ENCODE results near the gene EYA4. TPM values are rescaled to one million over a fixed set of nuclear protein-coding genes. Genes with fewer than 3 reads are reported as not detected.

Gene EYA4
- polyA plus RNA-seq, 2 of the 4 experiments (the other 2 are of a cell fraction) = 14.4 to 28.3 TPM

- no peak for TF ChIP-seq HOXB13 (CRISPR knock-in tag; IDR thresholded peaks at IDR 0.05; ENCODE audit: low read depth)
Observed at GRCh38 chr6:133257545-133258105, 16.5 kb downstream of the EYA4 start (continued).

GRCh38 chr6:133259561-133259960, 18.4 kb downstream of the EYA4 start:
- Histone ChIP-seq H3K4me1 (peaks cover 36% of the 10 kb centered on the region), H3K4me3 (no peak overlapping the region), H3K9me3 (no peaks in the 10 kb centered on the region), H3K27ac (no peak overlapping the region), H3K4me2 (no peak overlapping the region)
- ChIA-PET CTCF (no interaction called here), POLR2A (no interaction called here)
- ATAC-seq (no peak), DNase-seq (ENCODE audit: low read depth in 1 of 2, low spot score in 1 of 2) (no peak), FAIRE-seq (no peak)
- TF ChIP-seq JUN (IDR thresholded peaks at IDR 0.05) = no peak
- TF ChIP-seq NPAS2 (CRISPR knock-in tag; IDR thresholded peaks at IDR 0.05; ENCODE audit: borderline replicate concordance) = no peak
- no peak for TF ChIP-seq ZFP36 (IDR thresholded peaks at IDR 0.05; ENCODE audit: borderline replicate concordance, partially characterized antibody)
- TF ChIP-seq CTCF (IDR thresholded peaks at IDR 0.05) = no peak

GRCh38 chr6:133262804-133263203, 21.6 kb downstream of the EYA4 start:
- no peak overlapping the region for H3K4me3 ChIP-seq
- no peak overlapping the region for H3K4me2 ChIP-seq
- no peaks in the 10 kb centered on the region for H3K9me3 ChIP-seq
- no peak for TF ChIP-seq CTCF (IDR thresholded peaks at IDR 0.05)
- TF ChIP-seq BHLHE40 (IDR thresholded peaks at IDR 0.05; ENCODE audit: low read depth, low read length) = no peak
- no peak for TF ChIP-seq ELK1 (IDR thresholded peaks at IDR 0.05; ENCODE audit: low read depth, low read length)
- no peak for TF ChIP-seq USF2 (IDR thresholded peaks at IDR 0.05)
- no peak for TF ChIP-seq FOXS1 (CRISPR knock-in tag; IDR thresholded peaks at IDR 0.05)
- TF ChIP-seq NFE2L2 (conservative IDR thresholded peaks at IDR 0.05; ENCODE audit: low read length) = no peak
- no peak for TF ChIP-seq HMGXB4 (CRISPR knock-in tag; IDR thresholded peaks at IDR 0.05; ENCODE audit: borderline replicate concordance)
- TF ChIP-seq SREBF2 (IDR thresholded peaks at IDR 0.05) = no peak
- no peak for TF ChIP-seq ATOH8 (CRISPR knock-in tag; IDR thresholded peaks at IDR 0.05; ENCODE audit: low read depth)
- no peak for TF ChIP-seq MYC (IDR thresholded peaks at IDR 0.05; ENCODE audit: borderline replicate concordance, low read length)
- no peak for TF ChIP-seq HEYL (CRISPR knock-in tag; IDR thresholded peaks at IDR 0.05)
- no peak for TF ChIP-seq CBX2 (IDR thresholded peaks at IDR 0.05; ENCODE audit: borderline replicate concordance, low read depth)
- TF ChIP-seq FOSL2 (IDR thresholded peaks at IDR 0.05) = no peak
- no peak for TF ChIP-seq FOSL2 (CRISPR knock-in tag; IDR thresholded peaks at IDR 0.05)
- H3K27ac ChIP-seq = no peak overlapping the region
- ChIA-PET CTCF (interaction anchor here (0.6 to 0.7 kb wide), 2 partner anchors 292 to 300 kb away, joined by 3 read pairs; no protein-coding TSS in a partner anchor), POLR2A (no interaction called here)
- DNase-seq (ENCODE audit: low read depth in 1 of 2, low spot score in 1 of 2) (no peak), FAIRE-seq (no peak), ATAC-seq (no peak)
- H3K4me1 ChIP-seq = peaks cover 8% of the 10 kb centered on the region; the same call in 2 of the 3 replicates
- WGBS (ENCODE audit: missing lambda C conversion rate) = 77% methylated on average over 2 of the region's 2 CpGs
